Posterior cingulate gyrus (tissue), 11 donors: ENCODE measurements around the gene TYRP1.
A peak's percentile ranks its signal among the peaks of the same experiment; 100 is the strongest.
"Not testable (repeated sequence)": the region's sequence is repeated elsewhere in the genome, so short reads cannot be mapped to it uniquely, and the experiment has no call there.

Experiments used
- DNase-seq, 10 donors: peaks; one replicate each; pipeline versions ENCODE4 v3.0.0 to v3.0.0-alpha.2; 2020 to 2021; ENCODE audit warnings: mixed read lengths in 3 of 10
- intact Hi-C: fragments of 100-400 bp; cut with DNase I; formaldehyde crosslinking; loops from one replicate; pipeline ENCODE4 v1.15.1; 2023

Gene TYRP1

GRCh38 chr9:12693141-12693540 lies at the start of gene TYRP1:
Gene TYRP1 (plus strand): TSS chr9:12693385. CDS start chr9:12693997, 612 bp downstream.
- no peak for DNase-seq
- intact Hi-C loops = no loop called here

DNA sequence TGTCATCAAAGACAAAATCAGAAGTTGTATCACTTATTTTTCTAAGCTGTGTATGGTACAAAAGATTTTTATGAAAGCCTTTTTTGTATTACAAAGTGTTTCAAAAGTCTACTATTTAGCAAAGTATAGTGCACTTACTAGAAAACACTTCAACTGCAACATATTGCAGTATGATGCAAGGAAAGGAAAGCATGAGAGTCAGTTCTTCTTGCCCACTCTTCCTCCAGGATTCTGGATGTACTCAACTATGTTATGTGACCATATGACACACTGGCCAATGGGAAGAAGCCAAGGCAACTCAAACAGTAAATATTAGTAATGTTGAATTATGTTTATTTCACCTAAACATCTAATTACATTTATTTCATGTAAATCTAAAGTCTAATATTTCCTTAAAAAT lies 49.5 kb upstream of the TYRP1 start:
- no peak for DNase-seq
- intact Hi-C loops = no loop called here

GRCh38 chr9:12648925-12649324 lies 44.3 kb upstream of the TYRP1 start:
- intact Hi-C loops = no loop called here
- no peak for DNase-seq

DNA sequence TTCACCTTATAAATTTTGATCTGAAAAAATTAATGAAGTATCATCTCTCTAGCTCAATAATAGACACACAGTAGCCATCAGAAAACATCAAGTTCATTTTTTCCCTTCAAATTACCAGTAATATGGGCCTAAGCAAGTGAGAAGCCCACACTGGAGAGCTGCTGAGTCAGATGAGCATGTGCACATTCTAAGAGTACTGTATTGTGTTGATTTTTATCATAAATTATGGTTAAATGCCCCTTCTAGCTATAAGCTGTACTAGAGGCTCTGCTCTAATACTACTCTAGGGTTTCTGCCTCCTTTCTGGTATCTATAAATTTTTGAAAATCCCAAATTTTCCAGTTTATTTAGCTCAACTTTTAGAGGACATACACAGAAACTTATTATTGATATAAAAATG lies 42.1 kb upstream of the TYRP1 start:
- no peak for DNase-seq
- intact Hi-C loops = no loop called here

- DNase-seq = no peak
- intact Hi-C loops = no loop called here
These were observed 40.2 kb upstream of the TYRP1 start for GRCh38 chr9:12652973-12653372.

DNA sequence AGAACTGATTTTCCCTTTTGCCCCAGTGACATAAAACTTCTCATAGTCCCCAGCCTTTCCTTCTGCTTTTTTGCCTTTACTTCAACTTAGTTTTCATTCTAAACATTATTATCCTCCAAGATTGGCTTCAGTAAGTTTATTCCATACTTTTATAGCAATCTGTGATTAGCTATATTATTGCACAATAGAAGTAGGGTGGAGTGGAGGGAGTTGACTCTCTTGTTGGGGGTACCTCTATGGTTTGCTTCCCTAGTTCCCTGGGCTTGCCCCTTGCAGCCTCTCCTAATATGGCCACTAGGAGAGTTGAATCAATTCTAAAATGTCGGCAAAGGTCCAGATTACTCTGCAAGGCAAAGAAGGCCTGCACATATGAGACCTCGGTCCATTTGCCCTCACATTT lies 36.4 kb upstream of the TYRP1 start:
- no peak for DNase-seq
- intact Hi-C loops = no loop called here

DNA sequence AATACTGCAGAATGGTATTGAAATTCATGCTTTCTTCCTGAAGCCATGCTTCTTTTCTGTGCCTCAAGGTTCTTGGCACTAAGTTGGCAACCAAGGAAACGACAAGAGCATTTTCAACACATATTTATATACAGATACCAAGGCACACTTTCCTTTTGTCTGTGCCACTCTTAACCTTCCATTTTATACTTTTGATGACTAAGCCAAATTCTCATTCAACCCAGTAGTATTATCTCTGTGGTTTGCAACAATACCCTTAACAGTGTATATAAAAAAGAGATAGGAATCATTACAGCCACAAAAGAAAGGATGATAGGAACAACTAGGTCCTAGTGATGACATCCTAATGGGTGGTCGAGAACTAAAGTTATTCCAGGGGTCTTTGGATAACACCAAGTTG lies 36.0 kb upstream of the TYRP1 start:
- intact Hi-C loops = no loop called here
- no peak for DNase-seq

GRCh38 chr9:12657998-12658397 lies 35.2 kb upstream of the TYRP1 start:
- peak in 1 of 10 donors; percentile 66 for DNase-seq
- intact Hi-C loops = no loop called here

DNA sequence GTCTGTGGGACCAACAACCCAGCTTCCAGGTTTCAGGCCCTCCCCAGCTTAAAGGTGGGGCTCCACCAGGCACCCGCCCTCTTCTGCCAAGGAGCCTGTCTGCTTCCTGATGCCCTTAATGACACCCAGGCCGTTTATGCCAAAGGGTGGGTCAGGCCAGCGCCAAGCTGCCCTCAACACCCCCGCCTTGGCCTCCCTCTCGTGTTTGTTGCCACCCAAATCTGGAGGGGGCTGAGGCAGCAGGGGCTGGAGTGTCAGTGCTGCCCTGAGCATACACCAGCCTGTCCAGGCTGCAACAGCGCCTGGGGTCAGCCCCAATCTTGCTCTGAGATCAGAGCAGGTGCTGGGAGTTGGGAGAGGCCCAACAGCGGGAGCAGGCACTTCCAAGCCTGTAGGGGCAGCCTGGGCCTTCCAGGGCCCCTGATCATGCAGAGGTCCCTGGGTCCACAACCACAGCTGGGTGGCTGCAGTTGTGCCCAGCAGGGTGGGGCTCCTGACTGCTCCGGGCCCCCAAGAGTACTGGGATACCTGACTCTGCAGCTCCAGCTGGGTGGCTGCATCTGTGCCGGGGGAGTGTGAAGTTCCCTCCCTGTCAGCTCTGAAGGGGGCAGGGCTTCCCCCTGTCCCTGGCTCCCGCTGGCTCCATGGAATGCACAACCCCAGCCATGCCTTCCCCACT lies 34.5 kb upstream of the TYRP1 start:
- peak in 2 of 10 donors; percentile 68 to 73 for DNase-seq
- intact Hi-C loops = no loop called here

DNA sequence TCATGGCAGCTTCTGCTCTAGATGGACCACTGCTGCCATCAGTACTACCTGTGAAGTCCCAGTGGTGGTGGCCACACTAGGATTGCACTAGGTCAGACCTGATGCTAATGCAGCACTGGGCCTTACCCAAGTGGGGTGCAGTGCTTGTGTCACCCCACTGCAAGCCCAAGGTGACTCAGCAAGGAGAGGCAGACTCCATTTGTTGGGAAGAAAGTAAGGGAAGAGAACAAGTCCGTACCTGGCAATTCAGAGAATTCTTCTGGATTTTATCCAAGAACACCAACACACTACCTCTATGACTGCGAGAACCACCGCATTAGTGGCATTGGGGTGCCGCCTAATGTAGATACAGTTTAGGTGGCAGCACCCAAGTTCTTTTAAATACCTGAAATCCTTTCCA lies 34.0 kb upstream of the TYRP1 start:
- intact Hi-C loops = no loop called here
- no peak for DNase-seq

GRCh38 chr9:12666813-12667212 lies 26.4 kb upstream of the TYRP1 start:
- intact Hi-C loops = no loop called here
- no peak for DNase-seq

GRCh38 chr9:12667892-12668291 lies 25.3 kb upstream of the TYRP1 start:
- no peak for DNase-seq
- intact Hi-C loops = no loop called here

GRCh38 chr9:12670006-12670405 lies 23.2 kb upstream of the TYRP1 start:
- no peak for DNase-seq
- intact Hi-C loops = no loop called here

DNA sequence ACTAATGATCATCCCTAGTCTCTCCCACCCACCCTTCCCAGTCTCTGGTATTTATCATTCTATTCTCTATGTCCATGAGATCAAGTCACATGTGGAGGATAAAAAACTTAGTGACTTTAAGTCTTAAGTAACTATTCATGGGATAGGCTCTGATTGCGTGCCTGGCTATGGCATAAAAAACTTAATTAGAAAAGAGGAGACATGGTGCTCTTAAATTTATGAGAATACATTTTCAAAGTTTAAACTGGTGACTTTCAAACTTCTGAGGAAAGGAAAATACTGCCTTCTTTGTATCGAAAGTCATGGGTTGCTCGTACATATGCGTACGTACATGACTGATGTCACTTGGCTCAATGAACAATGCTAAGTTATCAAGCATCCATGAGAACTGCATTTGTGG lies 18.2 kb upstream of the TYRP1 start:
- intact Hi-C loops = no loop called here
- DNase-seq = no peak

DNA sequence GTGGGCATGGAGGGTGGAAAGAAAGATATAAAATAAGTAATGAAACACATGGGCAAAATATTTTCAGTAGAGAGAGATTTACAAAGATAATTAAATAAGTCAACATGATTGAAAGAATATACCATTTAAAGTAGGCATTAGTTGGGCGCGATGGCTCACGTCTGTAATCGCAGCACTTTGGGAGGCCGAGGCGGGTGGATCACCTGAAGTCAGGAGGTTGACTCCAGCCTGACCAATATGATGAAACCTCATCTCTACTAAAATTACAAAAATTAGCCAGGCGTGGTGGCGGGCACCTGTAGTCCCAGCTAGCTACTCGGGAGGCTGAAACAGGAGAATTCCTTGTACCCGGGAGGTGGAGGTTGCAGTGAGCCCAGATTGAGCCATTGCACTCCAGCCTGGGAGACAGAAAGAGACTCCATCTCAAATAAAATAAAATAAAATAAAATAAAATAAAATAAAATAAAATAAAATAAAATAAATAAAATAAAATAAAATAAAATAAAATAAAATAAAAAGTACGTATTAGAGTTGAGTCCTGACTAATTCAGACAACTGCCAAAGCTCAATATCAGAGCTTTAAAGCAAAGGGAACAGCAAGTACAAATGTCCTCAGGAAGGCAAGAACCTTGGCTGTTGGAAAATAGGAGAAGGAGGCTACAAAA lies 15.6 kb upstream of the TYRP1 start:
- peak in 3 of 10 donors; percentile 53 to 62 (median 56) for DNase-seq
- intact Hi-C loops = not testable (repeated sequence)

- intact Hi-C loops = no loop called here
- DNase-seq = no peak
These were observed 12.8 kb upstream of the TYRP1 start for GRCh38 chr9:12680341-12680740.

- no peak for DNase-seq
- intact Hi-C loops = no loop called here
These were observed 12.4 kb upstream of the TYRP1 start for GRCh38 chr9:12680757-12681156.

DNA sequence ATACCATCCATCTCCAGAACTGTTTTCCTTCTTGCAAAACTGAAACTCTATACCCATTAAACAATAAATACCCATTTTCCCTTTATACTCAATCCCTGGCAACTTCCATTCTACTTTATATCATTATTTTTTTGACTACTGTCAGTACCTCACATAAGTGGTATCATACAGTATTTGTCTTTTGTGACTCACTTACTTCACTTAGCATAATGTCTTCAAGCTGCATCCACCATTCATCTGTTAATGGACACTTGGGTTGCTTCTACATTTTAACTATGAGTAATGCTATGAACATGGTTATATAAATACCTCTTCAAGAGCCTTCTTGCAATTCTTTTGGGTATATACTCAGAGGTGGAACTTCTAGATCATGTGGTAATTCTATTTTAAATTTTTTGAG lies 11.6 kb upstream of the TYRP1 start:
- intact Hi-C loops = no loop called here
- DNase-seq = no peak

DNA sequence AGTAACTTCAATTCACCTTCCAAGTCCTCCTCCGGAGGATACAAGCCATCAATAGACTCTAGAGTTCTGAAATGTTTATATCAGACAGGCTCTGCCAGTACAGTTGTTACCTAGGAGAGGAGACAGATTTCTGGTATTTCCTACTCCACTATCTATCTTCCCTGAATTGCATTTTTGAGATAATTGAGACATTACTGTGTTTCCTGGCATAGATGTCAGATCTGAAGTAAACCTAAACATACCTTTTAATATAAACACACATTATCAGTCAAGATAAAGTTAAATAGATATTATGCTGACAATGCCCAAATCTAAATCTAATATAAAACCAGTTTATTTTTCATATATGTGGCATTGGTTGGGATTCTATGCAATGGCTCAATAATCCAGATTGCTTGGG lies 8.2 kb upstream of the TYRP1 start:
- no peak for DNase-seq
- intact Hi-C loops = no loop called here

- intact Hi-C loops = no loop called here
- DNase-seq = no peak
These were observed 4.0 kb upstream of the TYRP1 start for GRCh38 chr9:12689233-12689632.

DNA sequence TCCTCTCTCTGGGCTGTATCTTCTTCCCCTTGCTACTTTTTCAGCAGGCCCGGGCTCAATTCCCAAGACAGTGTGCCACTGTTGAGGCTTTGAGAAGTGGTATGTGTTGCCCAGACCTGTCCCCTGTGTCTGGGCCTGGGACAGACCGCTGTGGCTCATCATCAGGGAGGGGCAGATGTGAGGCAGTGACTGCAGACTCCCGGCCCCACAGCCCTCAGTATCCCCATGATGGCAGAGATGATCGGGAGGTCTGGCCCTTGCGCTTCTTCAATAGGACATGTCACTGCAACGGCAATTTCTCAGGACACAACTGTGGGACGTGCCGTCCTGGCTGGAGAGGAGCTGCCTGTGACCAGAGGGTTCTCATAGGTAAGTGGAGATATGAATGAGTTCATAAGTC lies 828 bp downstream of the TYRP1 start:
- peak in 2 of 10 donors; percentile 23 to 43 for DNase-seq
- intact Hi-C loops = no loop called here

GRCh38 chr9:12695474-12695873 lies 2.3 kb downstream of the TYRP1 start:
- intact Hi-C loops = no loop called here
- DNase-seq = peak in 3 of 10 donors; percentile 3 to 42 (median 25)
